ENCODE measurements around the gene FUNDC2.

- TF ChIP-seq CTCF (IDR thresholded peaks at IDR 0.05; ENCODE audit: low read length) (no peak), EZH2 (optimal IDR thresholded peaks at IDR 0.05; ENCODE audit: low read depth, low read length) (no peak)
Observed at GRCh38 chrX:155023907-155024833, 2.5 kb upstream of the FUNDC2 start.
